Stimulated activated CD8-positive, alpha-beta memory T cell treated with anti-CD3 and anti-CD28 coated beads, Interleukin-12 subunit alpha, Interleukin-12 subunit beta, amount 100 ng/mL, for 1 hour (primary cell): ENCODE measurements around the gene ATP6V0E1.

ENCODE experiments used
- DNase-seq: peaks from one replicate; pipeline ENCODE4 v3.0.0-alpha.2; 2020; ENCODE audit warnings: low read depth

Gene ATP6V0E1

GRCh38 chr5:172956936-172957335 is 26.6 kb upstream of the ATP6V0E1 start:
- no peak for DNase-seq

GRCh38 chr5:172957458-172957857 is 26.1 kb upstream of the ATP6V0E1 start:
- no peak for DNase-seq

GRCh38 chr5:172958331-172959046 is 25.1 kb upstream of the ATP6V0E1 start:
- peak; percentile 31 for DNase-seq

- no peak for DNase-seq
Measured at GRCh38 chr5:172959824-172960799, 23.5 kb upstream of the ATP6V0E1 start.

GRCh38 chr5:172969921-172970320 is 13.7 kb upstream of the ATP6V0E1 start:
- no peak for DNase-seq

- no peak for DNase-seq
Measured at GRCh38 chr5:172971482-172971881, 12.1 kb upstream of the ATP6V0E1 start.

- no peak for DNase-seq
Measured at GRCh38 chr5:172972552-172972951, 11.0 kb upstream of the ATP6V0E1 start.

GRCh38 chr5:172973127-172973916 is 10.2 kb upstream of the ATP6V0E1 start:
- no peak for DNase-seq

- no peak for DNase-seq
Measured at GRCh38 chr5:172973931-172974330, 9.6 kb upstream of the ATP6V0E1 start.

GRCh38 chr5:172975289-172975688 is 8.3 kb upstream of the ATP6V0E1 start:
- no peak for DNase-seq

- no peak for DNase-seq
Measured at GRCh38 chr5:172979778-172980177, 3.8 kb upstream of the ATP6V0E1 start.

GRCh38 chr5:172981931-172982330 is 1.6 kb upstream of the ATP6V0E1 start:
- DNase-seq, result no peak

GRCh38 chr5:172984244-172984953 is 828 bp downstream of the ATP6V0E1 start:
- DNase-seq, result peak; percentile 44

- no peak for DNase-seq
Measured at GRCh38 chr5:172985596-172985995, 2.0 kb downstream of the ATP6V0E1 start.

GRCh38 chr5:172988276-172988675 is 4.7 kb downstream of the ATP6V0E1 start:
- no peak for DNase-seq

- DNase-seq, result no peak
Measured at GRCh38 chr5:172990776-172991175, 7.2 kb downstream of the ATP6V0E1 start.

- DNase-seq, result no peak
Measured at GRCh38 chr5:172994405-172994804, 10.8 kb downstream of the ATP6V0E1 start.

GRCh38 chr5:172999372-172999973 is 15.9 kb downstream of the ATP6V0E1 start:
- no peak for DNase-seq

GRCh38 chr5:172999974-173000373 is 16.4 kb downstream of the ATP6V0E1 start:
- no peak for DNase-seq

- peak; percentile 6 for DNase-seq
Measured at GRCh38 chr5:173001229-173001841, 17.8 kb downstream of the ATP6V0E1 start.

- DNase-seq, result no peak
Measured at GRCh38 chr5:173003360-173003759, 19.8 kb downstream of the ATP6V0E1 start.
